HG03060 (cell line): ENCODE results near the gene PPP2R5B.

Experiments
- ATAC-seq: cut with Tn5 transposase; IDR thresholded peaks from one replicate; pipeline ENCODE4 v1.9.1; 2021; ENCODE audit warnings: low read depth, moderate number of reproducible peaks; ENCODE audit not compliant: unreplicated experiment

Gene PPP2R5B

DNA sequence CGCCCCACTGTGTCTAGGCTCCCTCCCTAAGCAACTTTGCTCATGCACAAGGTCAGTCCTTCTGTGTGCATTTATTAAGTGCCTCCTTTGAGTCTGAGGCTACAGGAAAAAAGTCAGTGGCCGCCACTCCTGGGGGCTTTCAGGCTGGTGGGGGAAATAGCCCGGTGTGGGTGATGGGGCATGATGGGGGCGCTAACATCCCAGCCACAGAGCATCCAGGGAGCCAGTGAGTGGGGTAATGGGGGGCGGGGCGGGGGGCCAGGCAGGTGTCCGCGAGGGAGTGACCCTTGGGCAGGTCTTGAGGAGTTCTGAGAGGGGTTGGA, 36.1 kb upstream of the PPP2R5B start:
- no peak for ATAC-seq

DNA sequence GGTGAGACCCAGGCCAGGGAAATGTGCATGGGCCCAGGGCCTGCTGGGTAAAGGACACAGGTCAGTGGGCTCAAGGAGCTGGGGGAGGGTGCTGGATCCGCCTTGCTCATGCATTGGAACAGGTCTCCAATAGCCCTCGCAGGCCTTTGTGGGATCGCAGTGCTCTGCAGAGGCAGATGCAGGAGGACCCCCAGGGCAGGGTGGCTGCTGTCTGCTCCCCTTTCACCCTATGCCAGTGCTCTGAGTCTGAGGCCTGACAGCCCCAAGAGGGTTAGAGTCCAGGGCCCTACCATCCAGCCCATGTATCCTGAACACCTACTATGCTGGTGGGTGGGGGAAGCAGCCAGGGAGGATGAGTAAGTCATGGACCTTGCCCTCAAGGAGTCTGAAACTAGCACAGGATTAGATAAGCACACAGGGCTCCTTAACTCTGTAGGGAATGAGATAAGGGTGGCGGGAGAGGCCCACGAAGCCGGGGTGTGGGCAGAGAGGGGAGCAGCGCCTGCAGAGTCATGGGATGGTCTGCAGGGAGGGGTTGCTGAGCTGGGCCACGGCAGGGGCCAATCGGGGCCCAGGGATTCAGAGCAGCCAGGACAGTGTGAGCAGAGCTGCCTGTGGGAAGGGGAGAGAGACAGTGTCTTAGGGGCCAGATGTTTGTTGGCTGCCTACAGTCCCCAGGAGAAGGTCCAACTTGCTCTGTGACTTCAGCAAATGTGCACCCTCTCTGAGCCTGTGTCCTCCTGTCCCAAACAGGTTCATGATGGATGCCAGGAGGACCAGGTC, 35.6 kb upstream of the PPP2R5B start:
- ATAC-seq: no peak

DNA sequence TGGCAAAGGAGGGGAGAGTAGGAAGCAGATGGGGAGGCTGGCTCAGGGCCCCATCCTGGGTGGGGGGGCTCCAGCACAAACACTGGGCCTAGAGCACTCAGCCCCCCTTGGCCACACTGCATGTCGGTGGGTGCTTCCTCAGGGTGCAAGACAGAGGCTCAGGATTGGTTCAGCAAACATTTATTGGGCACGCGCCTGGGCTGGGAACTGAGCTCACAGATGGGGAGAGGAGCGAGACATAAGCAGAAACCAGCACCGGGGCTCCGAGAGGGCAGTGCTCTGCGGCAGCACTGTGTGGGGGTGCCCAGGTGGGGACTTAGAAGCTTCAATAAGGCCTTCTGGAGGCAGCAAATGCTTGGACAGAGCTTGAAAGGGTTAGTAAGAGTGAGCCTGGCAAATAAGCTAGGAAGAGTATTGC, 34.0 kb upstream of the PPP2R5B start:
- ATAC-seq: no peak

DNA sequence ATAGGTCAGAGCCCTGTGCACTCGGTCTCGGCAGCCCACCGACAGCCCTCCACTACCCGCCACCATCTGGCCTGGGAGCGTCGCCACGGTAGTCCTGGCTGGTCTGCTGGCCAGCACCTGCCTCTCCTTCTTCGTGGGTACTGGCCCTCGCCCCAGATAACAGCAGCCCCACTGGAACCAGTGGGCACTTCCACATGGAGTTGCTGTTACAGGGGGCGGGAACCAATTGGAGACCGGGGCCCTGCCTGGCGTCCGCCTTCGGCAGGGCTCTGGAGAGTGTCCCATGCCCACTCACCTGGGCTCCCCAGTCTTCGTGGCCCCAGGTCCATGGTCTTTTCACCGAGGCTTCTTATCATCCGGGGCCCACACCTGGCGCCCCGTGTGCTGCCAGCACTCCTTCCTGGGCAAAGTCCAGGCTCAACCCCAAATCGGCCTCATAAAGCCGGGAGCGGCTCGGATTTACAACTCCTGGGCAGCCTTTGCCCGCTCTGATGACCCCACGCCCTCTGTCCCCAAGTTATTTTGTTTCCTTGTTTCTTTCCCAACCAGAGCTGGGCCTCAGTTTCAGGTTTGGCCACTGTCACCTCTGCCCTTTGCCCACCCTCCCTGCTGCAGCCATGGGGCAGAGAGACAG, 33.2 kb upstream of the PPP2R5B start:
- ATAC-seq: no peak

DNA sequence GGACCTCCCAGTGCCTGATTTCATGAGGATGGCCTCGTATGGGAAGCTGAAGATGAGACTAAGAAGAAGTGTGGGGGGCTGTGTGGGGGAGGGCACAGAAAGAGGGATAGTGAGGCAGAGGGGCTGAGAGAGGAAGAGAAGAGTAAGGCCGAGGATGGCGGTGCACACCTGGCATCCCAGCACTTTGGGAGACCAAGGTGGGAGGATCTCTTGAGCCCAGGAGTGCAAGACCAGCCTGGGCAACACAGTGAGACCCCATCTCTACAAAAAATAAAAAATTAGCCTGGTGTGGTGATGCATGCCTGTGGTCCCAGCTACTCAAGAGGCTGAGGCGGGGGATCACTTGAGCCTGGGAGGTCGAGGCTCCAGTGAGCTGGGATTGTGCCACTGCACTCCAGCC, 32.6 kb upstream of the PPP2R5B start:
- ATAC-seq: no peak

DNA sequence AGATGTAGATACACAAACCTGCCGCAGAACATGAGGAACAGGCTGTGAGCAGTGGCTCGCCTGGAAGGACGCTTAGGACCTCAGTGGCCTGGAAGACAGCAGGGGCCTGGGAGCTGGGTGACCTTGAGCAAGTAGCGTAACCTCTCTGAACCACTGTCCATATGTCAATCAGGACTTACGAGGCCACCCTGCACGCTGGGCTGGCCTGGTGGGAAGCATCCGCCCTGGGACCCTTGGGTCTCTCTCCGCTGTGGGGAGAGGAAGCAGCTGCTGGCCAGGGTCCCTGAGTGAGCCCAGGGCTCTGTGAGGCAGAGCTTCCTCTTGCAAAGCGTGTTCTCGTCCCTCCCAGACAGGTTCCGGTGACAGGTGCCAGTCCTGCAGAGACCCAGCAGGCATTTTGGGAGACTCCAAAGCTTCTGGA, 32.1 kb upstream of the PPP2R5B start:
- ATAC-seq: no peak

DNA sequence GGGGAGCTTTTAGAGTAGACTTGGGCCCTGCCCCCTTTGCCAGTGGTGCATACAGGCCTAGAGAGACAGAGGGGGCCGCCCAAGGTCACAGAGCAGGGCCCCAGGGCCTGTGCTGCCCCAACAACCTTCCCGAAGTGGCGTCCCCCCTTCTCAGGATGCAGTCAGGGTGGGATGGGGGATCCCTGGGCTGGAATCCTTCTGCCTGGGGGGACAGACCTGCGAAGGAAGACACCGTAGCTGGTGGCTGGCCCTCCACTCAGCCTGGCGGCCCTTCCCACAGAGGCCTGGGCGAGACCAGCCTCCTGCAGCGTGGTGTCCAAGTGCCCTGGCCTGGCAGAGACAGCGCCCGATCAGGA, 31.7 kb upstream of the PPP2R5B start:
- no peak for ATAC-seq

DNA sequence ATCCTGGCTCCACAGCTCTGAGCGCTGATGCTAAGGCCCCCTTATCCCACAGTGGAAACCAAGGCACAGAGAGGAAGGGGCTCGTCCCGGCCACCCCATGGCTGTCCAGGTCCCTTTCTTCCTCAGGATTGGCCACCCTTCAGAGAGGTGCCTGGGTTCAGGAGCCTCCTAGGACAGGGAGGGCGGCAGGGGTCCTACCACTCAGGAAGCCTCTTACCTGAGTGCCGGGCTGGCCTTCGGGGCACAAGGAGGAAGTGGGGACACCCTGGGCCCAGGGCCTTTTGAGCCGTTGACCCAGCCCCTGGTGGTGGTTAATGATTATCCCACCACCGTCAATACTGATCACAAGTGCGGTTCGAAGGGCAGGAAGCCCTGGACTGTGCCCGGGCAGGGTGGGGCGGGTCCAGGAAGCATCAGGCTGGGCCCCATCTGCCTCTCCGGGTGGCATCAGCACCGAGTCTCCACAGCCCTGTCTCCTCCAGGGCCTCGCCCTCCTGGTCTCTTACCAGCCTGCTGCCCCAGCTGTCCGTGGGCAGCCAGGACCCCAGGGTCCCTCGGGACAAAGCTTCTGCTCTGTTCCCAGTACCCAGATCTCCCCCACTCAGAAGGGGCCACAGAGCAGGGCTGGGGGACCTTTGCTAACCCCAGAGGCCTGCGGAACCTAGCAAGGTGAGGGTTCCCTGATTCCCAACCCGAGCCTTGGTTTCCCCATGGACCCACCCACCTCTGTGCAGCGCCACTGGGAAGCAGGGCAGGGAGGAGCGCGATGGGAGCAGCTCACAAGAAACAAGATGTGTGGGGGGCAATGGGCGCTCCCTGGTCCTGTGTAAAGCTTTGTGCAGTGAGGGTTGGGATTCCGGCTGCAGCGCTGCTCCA, 31.1 kb upstream of the PPP2R5B start:
- ATAC-seq: no peak

DNA sequence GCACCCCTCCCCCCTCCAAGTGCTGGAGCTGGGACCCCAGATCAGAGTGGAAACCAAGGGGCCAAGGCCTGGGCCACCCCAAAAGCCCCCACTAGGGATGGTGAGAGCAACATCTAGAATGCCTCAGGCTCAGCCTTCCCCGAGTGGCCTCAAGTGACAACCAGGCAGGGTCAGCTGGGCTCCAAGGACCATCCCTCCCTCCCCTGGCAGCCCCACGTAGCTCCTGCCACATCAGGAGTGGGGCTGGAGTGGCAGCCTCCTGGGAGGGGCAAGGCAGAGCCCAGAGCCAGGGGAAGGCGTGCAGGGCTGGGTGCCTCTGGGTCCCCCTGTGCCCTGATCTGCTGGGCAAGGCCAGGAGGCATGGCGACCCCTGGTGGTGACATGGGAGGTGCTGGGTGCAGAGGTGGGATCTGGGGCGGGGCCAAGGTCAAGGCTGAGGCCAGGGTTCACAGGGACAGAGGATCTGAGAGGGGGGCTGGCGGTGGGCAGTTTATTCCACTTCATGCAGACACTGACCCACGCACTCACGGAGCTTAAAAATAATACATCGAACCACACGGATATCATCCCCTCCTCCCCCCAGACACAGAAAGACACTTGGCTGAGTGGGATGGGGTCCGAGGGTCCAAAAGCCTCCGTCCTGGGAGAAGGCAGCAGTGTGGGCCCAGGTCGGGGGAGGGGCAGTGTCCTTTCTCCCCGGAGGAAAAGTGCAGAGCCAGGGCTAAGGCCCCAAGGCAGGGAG, 30.2 kb upstream of the PPP2R5B start:
- ATAC-seq: peak; percentile 61

DNA sequence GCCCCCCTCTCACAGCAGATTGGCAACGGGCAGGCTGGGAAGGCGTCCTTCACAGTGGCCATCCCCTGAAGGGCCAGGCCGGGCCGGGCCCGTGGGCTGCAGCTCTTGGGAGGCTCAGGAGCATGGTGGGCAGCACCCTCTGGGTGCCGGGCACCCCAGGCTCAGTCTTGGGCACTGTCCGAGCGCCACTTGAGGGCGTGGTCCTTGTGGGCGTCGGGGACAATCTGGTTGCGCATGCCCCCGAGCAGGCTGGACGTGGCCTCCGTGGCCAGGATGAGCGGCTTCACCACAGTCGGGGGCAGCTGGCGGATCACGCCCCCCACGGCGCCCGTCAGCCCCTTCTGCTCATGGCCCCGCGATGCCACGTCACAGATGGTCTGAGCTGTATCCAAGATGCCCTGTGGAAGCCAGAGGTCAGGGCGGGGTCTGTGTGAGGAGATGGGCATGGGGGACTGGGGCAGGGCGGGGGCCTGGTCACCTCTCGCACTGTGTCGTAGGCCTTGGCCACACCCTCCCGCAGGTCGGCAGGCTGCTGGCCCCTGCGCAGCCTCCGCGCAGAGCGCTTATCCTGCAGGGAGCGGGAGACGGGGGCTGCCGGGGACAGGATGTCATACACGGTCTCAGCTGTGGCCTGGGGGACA, 29.6 kb upstream of the PPP2R5B start:
- ATAC-seq: no peak

DNA sequence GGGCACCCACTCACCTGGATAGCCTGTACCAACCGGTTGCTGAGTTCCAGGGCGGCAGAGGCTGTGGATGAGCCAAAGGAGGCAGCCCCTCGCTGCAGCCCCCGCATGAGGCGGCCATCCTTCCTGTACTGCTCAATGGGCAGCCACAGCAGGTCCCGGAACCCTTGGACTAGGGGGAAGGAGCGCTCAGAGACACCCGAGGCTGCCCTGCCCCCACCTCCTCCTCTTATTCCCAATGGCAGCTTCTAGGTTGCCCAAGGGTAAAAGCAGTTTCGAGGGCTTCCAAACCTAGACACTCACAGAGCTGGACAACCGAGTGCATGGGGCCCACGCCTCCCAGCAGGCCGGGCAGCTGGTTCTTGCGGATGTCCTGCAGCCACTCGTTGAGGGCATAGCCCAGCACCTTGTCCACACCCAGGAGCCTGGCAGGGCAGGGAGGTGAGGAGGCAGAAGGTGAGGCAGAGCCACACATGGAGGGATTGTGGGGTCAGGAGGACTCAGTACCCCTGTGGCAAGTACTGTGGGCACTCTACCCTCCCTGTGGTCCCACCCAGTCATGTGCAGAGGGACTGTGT, 28.0 kb upstream of the PPP2R5B start:
- no peak for ATAC-seq

DNA sequence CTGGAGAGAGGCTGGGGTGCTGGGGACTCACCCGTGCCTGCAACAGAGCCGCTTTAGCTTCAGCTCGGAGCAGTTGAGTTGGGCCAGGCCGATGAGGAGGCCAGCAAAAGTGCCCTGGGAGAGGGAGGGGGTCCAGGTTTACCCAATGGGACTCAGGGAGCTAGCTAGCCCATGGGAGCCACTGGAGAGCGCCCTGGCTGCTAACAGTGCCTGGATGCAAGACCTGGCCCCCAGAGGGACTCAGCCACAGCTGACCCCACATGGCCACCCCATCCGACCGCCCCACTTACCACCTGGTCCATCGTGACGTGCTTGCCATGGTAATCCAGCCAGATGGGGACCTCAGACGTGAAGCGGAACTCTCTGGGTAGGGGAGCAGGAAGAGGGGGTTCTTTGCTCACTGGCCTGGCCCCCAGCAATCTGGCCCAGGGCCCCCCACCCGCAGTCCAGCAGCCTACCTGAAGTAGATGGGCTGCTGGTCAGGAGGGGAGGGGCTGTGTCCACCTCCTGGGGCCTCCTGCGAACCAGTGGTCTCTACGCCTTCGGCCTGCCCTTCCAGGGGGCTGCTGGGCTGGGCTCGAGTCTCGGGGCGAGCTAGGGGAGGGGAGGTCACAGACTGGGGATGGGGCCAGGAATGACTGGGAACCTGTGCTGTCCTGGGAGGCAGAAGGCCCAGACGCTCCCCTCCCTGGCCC, 27.0 kb upstream of the PPP2R5B start:
- no peak for ATAC-seq

DNA sequence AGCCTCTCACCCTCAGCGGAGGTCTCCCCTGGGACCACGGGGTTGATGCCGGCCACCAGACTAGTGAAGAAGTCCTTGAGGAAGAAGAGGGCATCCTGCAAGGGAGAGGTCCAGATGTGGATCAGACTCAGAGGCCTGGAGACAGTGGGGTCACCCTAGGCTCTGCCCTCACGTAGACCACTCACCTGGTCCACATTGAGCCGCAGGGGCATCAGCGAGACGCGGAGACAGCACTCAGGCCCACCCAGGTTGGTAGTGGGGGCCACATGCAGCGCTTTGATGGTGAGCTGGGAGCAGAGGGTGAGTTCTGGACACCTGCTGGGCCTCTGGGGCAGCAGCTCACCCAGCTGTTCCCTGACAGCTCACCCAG, 26.4 kb upstream of the PPP2R5B start:
- no peak for ATAC-seq

DNA sequence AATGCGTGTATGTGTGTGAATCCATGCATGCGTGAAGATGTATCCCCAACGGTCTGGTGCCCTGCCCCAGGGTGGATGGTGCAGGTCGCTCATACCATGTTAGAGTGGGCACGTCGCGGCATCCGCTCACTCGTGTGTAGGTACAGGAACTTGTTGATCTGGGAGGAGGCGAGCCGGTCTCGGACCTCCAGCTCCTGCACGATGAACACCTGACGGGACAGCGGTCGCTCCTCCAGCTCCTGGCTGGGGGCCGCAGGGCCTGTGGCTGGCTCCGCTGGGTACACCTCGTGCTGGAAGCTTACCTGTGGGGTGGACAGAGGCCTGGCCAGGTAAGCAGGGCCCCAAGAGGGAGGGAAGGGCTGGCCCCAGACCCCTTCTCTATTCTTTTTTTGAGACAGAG, 25.9 kb upstream of the PPP2R5B start:
- ATAC-seq: no peak

DNA sequence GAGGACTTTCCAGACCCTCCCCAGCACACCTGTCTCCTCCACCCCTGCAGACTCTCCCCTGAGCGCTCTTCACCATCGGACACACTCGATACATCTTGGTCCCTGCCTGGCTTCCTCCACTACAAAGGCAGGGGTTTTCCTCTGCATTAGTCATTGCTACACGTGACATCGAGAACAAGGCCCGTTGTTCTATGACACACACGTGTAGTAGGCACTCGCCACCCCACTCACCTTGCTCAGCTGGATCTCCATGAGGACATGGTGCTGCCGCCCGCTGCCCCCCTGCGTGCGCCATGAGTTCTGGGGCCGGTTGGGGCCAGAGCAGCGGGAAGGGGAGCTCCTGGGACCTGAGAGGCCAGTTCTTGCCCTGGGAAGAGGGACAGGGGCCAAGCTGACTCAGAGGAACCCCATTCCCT, 24.2 kb upstream of the PPP2R5B start:
- ATAC-seq: no peak

DNA sequence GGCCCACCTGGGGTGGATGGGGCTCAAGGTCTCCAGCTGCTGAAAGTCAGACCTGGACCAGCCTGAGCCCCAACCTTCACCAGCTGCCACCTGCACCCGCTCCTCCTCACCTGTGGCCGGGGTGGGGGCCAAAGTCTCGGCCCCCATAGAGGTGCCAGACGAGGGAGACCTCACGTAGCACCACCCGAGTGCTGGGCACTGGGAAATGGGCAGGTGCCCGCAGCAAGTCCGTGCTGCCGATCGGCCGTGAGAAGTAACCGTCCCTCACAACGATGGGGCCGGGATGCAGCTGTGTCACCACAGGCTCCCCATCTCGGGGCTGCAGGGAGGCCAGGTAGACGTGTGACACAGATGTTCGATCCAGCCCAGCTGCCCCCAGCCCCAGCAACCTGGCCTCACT, 23.7 kb upstream of the PPP2R5B start:
- ATAC-seq: no peak

DNA sequence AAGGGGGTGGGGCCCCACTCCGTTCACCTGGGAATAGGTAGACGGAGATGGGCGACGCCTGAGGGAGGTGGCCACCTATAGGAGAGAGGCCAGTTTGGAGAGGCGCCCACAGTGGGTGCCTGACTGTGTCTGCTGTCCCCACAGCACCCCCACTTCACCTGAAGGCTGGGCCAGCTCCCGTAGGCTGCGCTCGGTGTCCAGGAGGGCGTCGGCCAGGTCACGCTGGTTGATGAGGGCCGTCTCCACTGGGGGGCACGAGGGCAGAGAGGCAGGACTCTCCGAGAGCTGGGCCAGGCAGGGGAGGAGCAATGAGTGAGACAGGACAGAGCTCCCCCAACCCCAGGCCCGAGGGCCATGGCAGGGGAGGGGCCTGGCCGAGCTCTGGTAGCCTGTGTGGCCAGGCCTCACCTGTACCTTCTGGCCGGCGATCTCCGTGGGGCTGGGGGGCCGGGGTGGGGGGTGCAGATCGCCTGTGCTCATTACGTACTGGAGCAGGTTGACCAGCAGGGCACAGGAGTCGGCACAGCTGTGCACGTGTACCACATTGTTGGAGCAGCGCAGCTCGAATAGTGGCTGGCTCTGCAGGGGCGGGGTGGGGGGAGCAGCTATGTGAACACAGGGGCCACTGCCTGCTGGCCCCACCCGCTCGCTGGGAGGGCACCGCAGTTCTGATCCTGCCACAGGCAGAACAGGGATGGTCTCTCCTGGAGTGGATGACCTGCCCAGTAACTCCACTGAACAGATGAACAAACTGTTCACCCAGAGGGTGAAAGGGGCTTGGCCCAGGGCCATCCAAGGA, 22.2 kb upstream of the PPP2R5B start:
- ATAC-seq: no peak

DNA sequence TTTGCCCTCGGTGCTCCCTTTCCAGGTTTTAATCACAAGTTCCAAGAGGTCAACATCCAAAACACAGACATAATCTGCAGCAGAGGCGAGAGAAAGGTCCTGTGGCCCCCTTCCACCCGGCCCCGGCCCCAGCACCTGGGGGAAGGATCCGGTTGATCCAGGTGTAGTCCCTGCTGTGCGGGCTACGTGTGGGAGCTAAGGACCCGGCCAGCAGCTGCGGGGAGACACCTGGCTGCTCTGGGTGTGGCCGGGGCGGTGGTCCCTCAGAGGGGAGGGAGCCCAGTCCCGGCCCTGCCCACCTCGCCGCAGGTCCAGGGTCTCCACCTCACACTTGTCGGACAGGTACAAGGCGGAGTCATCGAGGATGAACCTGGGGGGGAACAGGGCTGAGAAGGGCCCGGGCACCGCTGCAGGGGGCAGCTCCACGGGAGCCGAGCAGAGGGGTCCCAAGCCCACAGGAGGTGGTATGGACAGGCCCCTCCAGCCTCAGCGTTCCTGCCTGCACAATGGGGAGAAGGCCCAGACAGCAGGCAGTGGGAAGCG, 21.1 kb upstream of the PPP2R5B start:
- ATAC-seq: no peak
